NT2/D1 (cell line): ENCODE results near the gene NBEAL2.

ENCODE experiments used
- DNase-seq: peaks from one replicate; pipeline ENCODE4 v3.0.0-alpha.2; 2011; ENCODE audit warnings: low read depth, low spot score
- H3K27me3 ChIP-seq: 2 replicates; pipeline ENCODE4 v1.6.0; 2011; ENCODE audit warnings: mild to moderate bottlenecking; ENCODE audit not compliant: insufficient read length, insufficient read depth
- H3K36me3 ChIP-seq: 2 replicates; pipeline ENCODE4 v1.6.1; 2011; ENCODE audit warnings: mild to moderate bottlenecking, low read length, mixed read lengths; ENCODE audit not compliant: insufficient read depth, insufficient read length
- H3K4me1 ChIP-seq: 2 replicates; pipeline ENCODE4 v1.5.1; 2011; ENCODE audit not compliant: insufficient read depth, insufficient read length
- H3K4me3 ChIP-seq: 2 replicates; pipeline ENCODE4 v1.5.1; 2011; ENCODE audit warnings: low read depth; ENCODE audit not compliant: insufficient read length
- H3K9ac ChIP-seq: 2 replicates; pipeline ENCODE4 v1.6.0; 2011; ENCODE audit warnings: low read depth; ENCODE audit not compliant: insufficient read length
- H3K9me3 ChIP-seq: 2 replicates; pipeline ENCODE4 v1.5.1; 2011; ENCODE audit warnings: mild to moderate bottlenecking, low read length; ENCODE audit not compliant: insufficient read depth
- SUZ12 ChIP-seq: IDR thresholded peaks from 2 replicates; pipeline ENCODE4 v1.6.1; 2011; ENCODE audit not compliant: insufficient read length, insufficient read depth; ENCODE audit errors: extremely low read depth
- YY1 ChIP-seq: IDR thresholded peaks from 2 replicates; pipeline ENCODE4 v1.6.1; 2011; ENCODE audit not compliant: insufficient read length, insufficient read depth
- ZNF274 ChIP-seq: IDR thresholded peaks from 2 replicates; pipeline ENCODE4 v1.6.1; 2011; ENCODE audit warnings: mild to moderate bottlenecking, low read depth, low read length

The NBEAL2 gene

GRCh38 chr3:47054412-47054811 lies 74.9 kb downstream of the NBEAL2 start:
- no peak overlapping the region for H3K4me3 ChIP-seq
- no peak for DNase-seq
- H3K9me3 ChIP-seq, result no peaks in the 10 kb centered on the region
- peaks cover 43% of the 10 kb centered on the region for H3K36me3 ChIP-seq
- no peaks in the 10 kb centered on the region for H3K27me3 ChIP-seq
- TF ChIP-seq ZNF274 (no peak), SUZ12 (no peak), YY1 (no peak)
- no peaks in the 10 kb centered on the region for H3K4me1 ChIP-seq
- no peak overlapping the region for H3K9ac ChIP-seq

GRCh38 chr3:47056705-47057104 lies 77.2 kb downstream of the NBEAL2 start:
- no peak overlapping the region for H3K4me3 ChIP-seq
- H3K9ac ChIP-seq, result no peak overlapping the region
- TF ChIP-seq YY1 (no peak), ZNF274 (no peak), SUZ12 (no peak)
- H3K27me3 ChIP-seq, result no peaks in the 10 kb centered on the region
- no peak for DNase-seq
- no peaks in the 10 kb centered on the region for H3K4me1 ChIP-seq
- no peaks in the 10 kb centered on the region for H3K9me3 ChIP-seq
- peaks cover 53% of the 10 kb centered on the region for H3K36me3 ChIP-seq

- H3K36me3 ChIP-seq, result peaks cover 58% of the 10 kb centered on the region
- H3K27me3 ChIP-seq, result no peaks in the 10 kb centered on the region
- H3K4me3 ChIP-seq, result no peak overlapping the region
- no peaks in the 10 kb centered on the region for H3K9me3 ChIP-seq
- DNase-seq, result no peak
- H3K9ac ChIP-seq, result no peak overlapping the region
- TF ChIP-seq YY1, result no peak
- TF ChIP-seq ZNF274, result no peak
- no peak for TF ChIP-seq SUZ12
- no peaks in the 10 kb centered on the region for H3K4me1 ChIP-seq
Measured at GRCh38 chr3:47057212-47057671, 77.8 kb downstream of the NBEAL2 start.
